SK-N-SH treated with all-trans-retinoic acid at 6 μM for 48 hours (cell line): ENCODE results near the gene HPCAL4.

Source experiments
- BACH2 ChIP-seq: fragments of 250-450 bp; sonication (Bioruptor Pico); IDR thresholded peaks from 2 replicates; pipeline ENCODE4 v1.9.0; 2021; ENCODE audit warnings: mild to moderate bottlenecking, borderline replicate concordance
- CSDC2 ChIP-seq: fragments of 250-450 bp; sonication (Bioruptor Pico); IDR thresholded peaks from 2 replicates; pipeline ENCODE4 v1.5.0; 2020; ENCODE audit warnings: mild to moderate bottlenecking, moderate library complexity
- GLIS3 ChIP-seq: fragments of 250-450 bp; sonication (Bioruptor Pico); IDR thresholded peaks from 2 replicates; pipeline ENCODE4 v1.5.0; 2020; ENCODE audit warnings: mild to moderate bottlenecking, moderate library complexity
- RARB ChIP-seq: fragments of 250-450 bp; sonication (Bioruptor Pico); IDR thresholded peaks from 2 replicates; pipeline ENCODE4 v1.8.0; 2021; ENCODE audit warnings: mild to moderate bottlenecking, moderate library complexity
- TSHZ2 ChIP-seq: fragments of 250-450 bp; sonication (Bioruptor Pico); IDR thresholded peaks from 2 replicates; pipeline ENCODE4 v1.5.0; 2020; ENCODE audit warnings: mild to moderate bottlenecking, moderate library complexity
- ZFP3 ChIP-seq: fragments of 250-450 bp; sonication (Bioruptor Pico); IDR thresholded peaks from 2 replicates; pipeline ENCODE4 v1.5.0; 2020; ENCODE audit warnings: mild to moderate bottlenecking, moderate library complexity
- ZNF565 ChIP-seq: fragments of 450-650 bp; formaldehyde crosslinking; conservative IDR thresholded peaks from 2 replicates; pipeline ENCODE4 v1.5.0; 2020; ENCODE audit warnings: low read depth, mild to moderate bottlenecking, moderate library complexity
- TF ChIP-seq, protein P1 (sequence below): fragments of 250-450 bp; sonication (Bioruptor Pico); IDR thresholded peaks from 2 replicates; pipeline ENCODE4 v1.8.0; 2020; ENCODE audit warnings: mild to moderate bottlenecking, moderate library complexity, borderline replicate concordance
- TF ChIP-seq, protein P2 (sequence below): fragments of 250-450 bp; sonication (Bioruptor Pico); IDR thresholded peaks from 2 replicates; pipeline ENCODE4 v1.5.1; 2021; ENCODE audit warnings: mild to moderate bottlenecking, moderate library complexity

- TF ChIP-seq ZFP3 (CRISPR knock-in tag) = no peak
- TF ChIP-seq BACH2 = no peak
- TF ChIP-seq, protein P1, sequence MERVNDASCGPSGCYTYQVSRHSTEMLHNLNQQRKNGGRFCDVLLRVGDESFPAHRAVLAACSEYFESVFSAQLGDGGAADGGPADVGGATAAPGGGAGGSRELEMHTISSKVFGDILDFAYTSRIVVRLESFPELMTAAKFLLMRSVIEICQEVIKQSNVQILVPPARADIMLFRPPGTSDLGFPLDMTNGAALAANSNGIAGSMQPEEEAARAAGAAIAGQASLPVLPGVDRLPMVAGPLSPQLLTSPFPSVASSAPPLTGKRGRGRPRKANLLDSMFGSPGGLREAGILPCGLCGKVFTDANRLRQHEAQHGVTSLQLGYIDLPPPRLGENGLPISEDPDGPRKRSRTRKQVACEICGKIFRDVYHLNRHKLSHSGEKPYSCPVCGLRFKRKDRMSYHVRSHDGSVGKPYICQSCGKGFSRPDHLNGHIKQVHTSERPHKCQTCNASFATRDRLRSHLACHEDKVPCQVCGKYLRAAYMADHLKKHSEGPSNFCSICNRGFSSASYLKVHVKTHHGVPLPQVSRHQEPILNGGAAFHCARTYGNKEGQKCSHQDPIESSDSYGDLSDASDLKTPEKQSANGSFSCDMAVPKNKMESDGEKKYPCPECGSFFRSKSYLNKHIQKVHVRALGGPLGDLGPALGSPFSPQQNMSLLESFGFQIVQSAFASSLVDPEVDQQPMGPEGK (CRISPR knock-in tag) = no peak
- TF ChIP-seq, protein P2, sequence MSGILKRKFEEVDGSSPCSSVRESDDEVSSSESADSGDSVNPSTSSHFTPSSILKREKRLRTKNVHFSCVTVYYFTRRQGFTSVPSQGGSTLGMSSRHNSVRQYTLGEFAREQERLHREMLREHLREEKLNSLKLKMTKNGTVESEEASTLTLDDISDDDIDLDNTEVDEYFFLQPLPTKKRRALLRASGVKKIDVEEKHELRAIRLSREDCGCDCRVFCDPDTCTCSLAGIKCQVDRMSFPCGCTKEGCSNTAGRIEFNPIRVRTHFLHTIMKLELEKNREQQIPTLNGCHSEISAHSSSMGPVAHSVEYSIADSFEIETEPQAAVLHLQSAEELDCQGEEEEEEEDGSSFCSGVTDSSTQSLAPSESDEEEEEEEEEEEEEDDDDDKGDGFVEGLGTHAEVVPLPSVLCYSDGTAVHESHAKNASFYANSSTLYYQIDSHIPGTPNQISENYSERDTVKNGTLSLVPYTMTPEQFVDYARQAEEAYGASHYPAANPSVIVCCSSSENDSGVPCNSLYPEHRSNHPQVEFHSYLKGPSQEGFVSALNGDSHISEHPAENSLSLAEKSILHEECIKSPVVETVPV (CRISPR knock-in tag) = no peak
- TF ChIP-seq RARB (CRISPR knock-in tag) = no peak
- no peak for TF ChIP-seq CSDC2 (CRISPR knock-in tag)
- TF ChIP-seq TSHZ2 (CRISPR knock-in tag) = no peak
- no peak for TF ChIP-seq GLIS3 (CRISPR knock-in tag)
- TF ChIP-seq ZNF565 (CRISPR knock-in tag) = no peak
Measured at GRCh38 chr1:39721664-39722063, 30.4 kb upstream of the HPCAL4 start.
